WI38 (cell line): ENCODE measurements around the gene XKR7.

ENCODE experiments used
- H3K4me3 ChIP-seq: 2 replicates; pipeline ENCODE4 v1.5.1; 2011; ENCODE audit warnings: low read depth, mild to moderate bottlenecking, control low read depth, low read length
- TF ChIP-seq, protein P1 (sequence below): IDR thresholded peaks from 2 replicates; pipeline ENCODE4 v1.5.1; 2012; ENCODE audit warnings: low read depth, mild to moderate bottlenecking, control low read depth, low read length

XKR7 gene

DNA sequence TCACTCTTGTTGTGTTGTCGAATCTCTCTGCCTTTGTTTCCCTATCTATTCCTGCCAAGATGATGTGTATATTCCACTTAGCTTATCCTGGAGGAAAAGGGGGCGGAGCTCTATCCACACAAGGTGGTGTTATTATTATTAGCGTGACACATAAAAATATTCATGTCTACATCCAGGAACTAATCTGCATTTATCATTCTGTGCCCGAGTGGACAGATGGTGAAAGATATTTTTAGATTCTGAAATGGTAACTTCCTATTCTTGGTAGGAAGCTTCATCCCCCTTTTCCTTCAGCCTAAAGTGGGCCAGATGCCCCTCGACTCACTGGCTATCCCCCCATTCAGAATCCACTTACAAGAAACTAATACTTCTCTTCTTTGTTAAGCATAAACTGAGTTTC, 2.0 kb downstream of the XKR7 start:
- TF ChIP-seq, protein P1, sequence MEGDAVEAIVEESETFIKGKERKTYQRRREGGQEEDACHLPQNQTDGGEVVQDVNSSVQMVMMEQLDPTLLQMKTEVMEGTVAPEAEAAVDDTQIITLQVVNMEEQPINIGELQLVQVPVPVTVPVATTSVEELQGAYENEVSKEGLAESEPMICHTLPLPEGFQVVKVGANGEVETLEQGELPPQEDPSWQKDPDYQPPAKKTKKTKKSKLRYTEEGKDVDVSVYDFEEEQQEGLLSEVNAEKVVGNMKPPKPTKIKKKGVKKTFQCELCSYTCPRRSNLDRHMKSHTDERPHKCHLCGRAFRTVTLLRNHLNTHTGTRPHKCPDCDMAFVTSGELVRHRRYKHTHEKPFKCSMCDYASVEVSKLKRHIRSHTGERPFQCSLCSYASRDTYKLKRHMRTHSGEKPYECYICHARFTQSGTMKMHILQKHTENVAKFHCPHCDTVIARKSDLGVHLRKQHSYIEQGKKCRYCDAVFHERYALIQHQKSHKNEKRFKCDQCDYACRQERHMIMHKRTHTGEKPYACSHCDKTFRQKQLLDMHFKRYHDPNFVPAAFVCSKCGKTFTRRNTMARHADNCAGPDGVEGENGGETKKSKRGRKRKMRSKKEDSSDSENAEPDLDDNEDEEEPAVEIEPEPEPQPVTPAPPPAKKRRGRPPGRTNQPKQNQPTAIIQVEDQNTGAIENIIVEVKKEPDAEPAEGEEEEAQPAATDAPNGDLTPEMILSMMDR = no peak
- no peak overlapping the region for H3K4me3 ChIP-seq

DNA sequence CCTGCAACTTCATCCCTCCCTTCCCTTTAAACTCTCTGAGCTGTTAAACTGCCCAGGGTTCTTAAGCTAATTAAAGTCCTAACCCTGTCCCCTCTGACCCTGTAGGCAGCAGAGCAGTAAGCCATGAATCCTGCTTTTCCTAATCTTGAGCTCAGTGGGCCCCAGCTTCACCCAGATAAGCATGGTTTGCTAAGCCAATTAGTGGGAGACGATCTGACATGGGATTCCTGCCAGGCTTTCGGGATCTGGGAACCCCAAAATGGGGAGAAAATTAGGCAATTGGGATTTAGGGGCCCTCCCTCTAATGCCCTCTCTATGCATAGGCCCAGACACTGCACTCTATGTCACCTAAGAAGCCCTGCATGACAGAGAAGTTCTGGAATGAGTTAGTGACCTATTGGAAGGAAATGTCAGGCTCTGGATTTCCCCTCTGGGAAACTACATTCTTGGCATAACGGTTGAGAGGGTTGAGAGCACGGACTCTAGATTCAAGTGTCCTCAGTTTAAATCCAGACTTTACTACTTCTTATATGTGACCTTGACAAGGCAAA, 4.6 kb downstream of the XKR7 start:
- TF ChIP-seq, protein P1 = no peak

DNA sequence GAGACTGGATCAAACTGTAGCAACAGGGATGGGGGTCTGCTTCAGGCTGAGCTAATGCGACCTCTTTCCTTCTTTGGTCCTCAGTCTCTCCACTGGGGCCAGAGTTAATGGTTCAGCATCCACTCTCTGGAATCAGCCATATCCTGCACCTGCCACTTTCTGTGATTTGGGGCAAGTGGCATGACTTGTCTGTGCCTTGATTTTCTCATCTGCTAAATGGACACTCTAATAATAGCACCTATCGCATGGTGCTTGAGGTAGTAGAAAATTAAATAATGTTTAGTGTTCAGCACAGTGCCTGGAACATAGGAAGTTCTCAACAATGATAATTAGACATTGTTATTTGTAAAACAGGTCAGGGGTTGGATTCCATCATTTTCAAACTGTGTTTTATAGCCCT, 6.3 kb downstream of the XKR7 start:
- TF ChIP-seq, protein P1 = no peak
- H3K4me3 ChIP-seq = no peak overlapping the region

More for the DNA sequence above, 4.6 kb downstream of the XKR7 start:
- H3K4me3 ChIP-seq = no peak overlapping the region

DNA sequence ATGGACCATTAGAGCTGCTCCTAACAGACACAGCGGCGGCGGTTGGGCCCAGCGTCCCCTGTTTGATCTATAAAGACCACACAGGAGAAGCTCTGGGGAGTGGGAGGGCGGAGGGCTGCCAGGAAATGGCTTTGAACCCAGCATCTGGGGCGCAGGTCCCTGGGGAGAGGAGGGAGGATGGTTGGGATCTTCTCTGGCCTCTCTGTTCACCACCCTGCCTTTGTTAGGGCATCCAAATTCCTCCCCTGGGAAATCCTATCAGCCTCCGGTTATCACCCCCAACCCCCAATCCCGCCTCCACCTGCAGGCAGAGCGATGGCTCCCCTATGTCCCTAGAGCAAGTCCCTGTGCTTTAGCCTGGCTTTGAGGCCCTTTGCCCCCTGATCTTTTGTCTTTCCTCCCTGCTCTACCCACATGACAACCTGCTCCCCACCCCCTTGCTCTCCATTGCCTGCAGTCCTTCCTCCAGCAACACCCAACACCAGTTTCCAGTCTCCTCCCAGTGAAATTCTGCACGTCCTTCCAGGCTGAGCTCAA, 7.1 kb downstream of the XKR7 start:
- TF ChIP-seq, protein P1 = no peak
- no peak overlapping the region for H3K4me3 ChIP-seq

DNA sequence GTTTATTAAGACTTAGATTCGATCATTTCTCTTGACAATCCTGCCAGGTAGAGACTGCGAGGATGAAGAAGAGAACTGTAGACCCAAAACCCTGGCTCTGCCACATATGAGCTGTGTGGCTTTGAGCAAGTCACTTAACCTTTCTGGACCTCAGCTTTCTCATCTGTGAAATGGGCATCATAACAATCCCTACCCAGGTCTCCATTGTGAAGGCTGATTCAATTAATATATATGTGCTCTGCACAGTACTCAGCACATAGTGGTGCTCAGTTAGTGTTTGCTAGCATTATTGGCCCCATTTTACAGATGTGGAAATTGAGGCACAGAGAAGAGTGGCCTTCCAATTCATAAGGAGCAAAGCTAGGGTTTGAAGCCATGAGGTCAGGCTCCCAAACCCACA, 7.9 kb downstream of the XKR7 start:
- H3K4me3 ChIP-seq = no peak overlapping the region
- TF ChIP-seq, protein P1 = no peak

DNA sequence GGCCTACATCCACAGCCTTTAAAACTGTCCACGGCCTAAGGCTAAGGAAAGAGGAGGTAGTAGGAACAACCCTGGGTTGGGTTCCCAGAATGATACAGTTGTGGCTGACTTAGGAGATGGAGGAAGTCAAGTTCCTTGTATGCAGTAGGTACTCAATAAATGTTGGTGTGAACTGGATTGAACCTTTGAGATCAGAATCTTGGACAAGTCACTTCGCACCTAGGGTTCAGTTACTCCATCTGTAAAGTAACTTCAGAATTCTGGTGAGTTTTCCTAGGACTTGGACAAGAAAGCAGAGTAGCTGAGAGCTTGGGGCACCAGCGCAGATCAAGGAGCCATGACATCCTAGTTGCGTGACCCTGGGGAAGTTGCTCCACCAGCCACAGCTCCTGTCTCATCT, 9.1 kb downstream of the XKR7 start:
- TF ChIP-seq, protein P1 = no peak
- no peak overlapping the region for H3K4me3 ChIP-seq

DNA sequence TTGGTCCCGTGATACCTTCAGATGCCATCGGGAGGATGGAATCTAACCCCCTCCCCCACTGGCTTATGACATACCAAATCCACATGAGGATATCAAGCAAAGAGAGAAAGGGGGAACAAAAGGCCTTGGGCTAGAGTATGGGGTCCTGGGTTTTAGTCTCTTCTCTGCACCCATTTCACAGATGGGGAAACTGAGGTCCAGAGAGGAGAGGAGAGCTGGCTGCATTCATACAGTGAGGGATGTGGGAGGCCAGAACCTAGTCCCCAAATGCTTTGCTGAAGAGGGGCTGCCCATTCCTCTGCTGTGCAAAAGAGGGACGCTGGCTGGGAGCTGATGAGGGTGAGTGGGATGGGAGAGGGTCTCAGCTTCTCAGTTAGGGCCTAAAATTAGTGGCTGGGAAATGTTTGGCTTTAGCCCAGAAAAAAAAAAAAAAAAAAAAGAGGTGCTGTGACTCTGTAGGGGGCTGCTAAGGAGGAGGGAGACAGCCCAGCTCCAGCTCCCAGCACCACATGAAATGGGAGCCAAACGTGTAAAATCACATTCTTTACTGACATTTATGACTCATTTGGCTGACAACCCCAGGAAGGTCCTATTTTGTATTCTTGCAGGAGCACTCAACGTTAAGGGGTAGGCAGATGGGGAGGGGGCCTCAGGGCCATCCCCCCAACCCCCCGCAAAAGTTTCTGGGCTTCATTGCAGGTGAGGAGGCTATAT, 11.9 kb downstream of the XKR7 start:
- TF ChIP-seq, protein P1 = no peak
- H3K4me3 ChIP-seq = no peak overlapping the region
